ENCODE measurements around the gene ZDHHC18. TPM values are rescaled to one million over a fixed set of nuclear protein-coding genes. Genes with fewer than 3 reads are reported as not detected.
"Not testable (repeated sequence)": the region's sequence is repeated elsewhere in the genome, so short reads cannot be mapped to it uniquely, and the experiment has no call there.

ZDHHC18 gene
- total RNA-seq, 1 donor from 2014 or later: 27.0 TPM

DNA sequence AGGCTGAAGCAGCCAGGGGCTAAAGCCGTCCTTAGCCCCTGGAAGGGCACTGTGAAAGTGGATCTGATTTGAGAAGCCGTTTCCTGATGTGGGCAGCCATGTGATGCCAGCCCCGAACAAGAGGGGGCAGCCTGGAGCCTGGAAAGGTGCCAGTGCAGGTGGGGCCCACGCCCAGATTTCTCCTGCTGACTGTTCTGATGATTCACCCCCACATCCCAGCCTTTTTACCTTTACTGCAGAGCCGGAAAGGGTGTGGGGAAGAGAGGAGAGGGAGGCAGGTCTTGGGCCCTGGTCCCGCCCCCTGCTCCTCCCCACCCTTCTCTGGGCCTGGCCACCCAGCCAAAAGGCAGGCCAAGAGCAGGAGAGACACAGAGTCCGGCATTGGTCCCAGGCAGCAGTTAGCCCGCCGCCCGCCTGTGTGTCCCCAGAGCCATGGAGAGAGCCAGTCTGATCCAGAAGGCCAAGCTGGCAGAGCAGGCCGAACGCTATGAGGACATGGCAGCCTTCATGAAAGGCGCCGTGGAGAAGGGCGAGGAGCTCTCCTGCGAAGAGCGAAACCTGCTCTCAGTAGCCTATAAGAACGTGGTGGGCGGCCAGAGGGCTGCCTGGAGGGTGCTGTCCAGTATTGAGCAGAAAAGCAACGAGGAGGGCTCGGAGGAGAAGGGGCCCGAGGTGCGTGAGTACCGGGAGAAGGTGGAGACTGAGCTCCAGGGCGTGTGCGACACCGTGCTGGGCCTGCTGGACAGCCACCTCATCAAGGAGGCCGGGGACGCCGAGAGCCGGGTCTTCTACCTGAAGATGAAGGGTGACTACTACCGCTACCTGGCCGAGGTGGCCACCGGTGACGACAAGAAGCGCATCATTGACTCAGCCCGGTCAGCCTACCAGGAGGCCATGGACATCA, 36.5 kb downstream of the ZDHHC18 start, which contains the start of gene SFN:
Gene SFN (plus strand): TSS at position 369 of the 904 bp plus-strand sequence. CDS start 64 bp downstream, at position 433.
- Histone ChIP-seq H3K27me3 (ENCODE audit: control insufficient read depth, insufficient read depth, low read length) (no peaks in the 10 kb centered on the region), H3K4me3 (ENCODE audit: low read depth, low read length) (peak within 1 kb of the TSS; percentile 77), H3K36me3 (ENCODE audit: control insufficient read depth, insufficient read depth, low read length) (no peaks in the 10 kb centered on the region)
- peak; percentile 80 for DNase-seq (ENCODE audit: low read depth)
- TF ChIP-seq, protein P1, sequence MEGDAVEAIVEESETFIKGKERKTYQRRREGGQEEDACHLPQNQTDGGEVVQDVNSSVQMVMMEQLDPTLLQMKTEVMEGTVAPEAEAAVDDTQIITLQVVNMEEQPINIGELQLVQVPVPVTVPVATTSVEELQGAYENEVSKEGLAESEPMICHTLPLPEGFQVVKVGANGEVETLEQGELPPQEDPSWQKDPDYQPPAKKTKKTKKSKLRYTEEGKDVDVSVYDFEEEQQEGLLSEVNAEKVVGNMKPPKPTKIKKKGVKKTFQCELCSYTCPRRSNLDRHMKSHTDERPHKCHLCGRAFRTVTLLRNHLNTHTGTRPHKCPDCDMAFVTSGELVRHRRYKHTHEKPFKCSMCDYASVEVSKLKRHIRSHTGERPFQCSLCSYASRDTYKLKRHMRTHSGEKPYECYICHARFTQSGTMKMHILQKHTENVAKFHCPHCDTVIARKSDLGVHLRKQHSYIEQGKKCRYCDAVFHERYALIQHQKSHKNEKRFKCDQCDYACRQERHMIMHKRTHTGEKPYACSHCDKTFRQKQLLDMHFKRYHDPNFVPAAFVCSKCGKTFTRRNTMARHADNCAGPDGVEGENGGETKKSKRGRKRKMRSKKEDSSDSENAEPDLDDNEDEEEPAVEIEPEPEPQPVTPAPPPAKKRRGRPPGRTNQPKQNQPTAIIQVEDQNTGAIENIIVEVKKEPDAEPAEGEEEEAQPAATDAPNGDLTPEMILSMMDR (IDR thresholded peaks at IDR 0.05; ENCODE audit: insufficient read depth, low read length, poor library complexity, severe bottlenecking): peak; percentile 82

DNA sequence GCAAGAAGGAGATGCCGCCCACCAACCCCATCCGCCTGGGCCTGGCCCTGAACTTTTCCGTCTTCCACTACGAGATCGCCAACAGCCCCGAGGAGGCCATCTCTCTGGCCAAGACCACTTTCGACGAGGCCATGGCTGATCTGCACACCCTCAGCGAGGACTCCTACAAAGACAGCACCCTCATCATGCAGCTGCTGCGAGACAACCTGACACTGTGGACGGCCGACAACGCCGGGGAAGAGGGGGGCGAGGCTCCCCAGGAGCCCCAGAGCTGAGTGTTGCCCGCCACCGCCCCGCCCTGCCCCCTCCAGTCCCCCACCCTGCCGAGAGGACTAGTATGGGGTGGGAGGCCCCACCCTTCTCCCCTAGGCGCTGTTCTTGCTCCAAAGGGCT, 37.2 kb downstream of the ZDHHC18 start:
- H3K4me3 ChIP-seq (ENCODE audit: low read depth, low read length): peak overlapping the region; percentile 77
- TF ChIP-seq, protein P1 (IDR thresholded peaks at IDR 0.05; ENCODE audit: insufficient read depth, low read length, poor library complexity, severe bottlenecking): no peak

DNA sequence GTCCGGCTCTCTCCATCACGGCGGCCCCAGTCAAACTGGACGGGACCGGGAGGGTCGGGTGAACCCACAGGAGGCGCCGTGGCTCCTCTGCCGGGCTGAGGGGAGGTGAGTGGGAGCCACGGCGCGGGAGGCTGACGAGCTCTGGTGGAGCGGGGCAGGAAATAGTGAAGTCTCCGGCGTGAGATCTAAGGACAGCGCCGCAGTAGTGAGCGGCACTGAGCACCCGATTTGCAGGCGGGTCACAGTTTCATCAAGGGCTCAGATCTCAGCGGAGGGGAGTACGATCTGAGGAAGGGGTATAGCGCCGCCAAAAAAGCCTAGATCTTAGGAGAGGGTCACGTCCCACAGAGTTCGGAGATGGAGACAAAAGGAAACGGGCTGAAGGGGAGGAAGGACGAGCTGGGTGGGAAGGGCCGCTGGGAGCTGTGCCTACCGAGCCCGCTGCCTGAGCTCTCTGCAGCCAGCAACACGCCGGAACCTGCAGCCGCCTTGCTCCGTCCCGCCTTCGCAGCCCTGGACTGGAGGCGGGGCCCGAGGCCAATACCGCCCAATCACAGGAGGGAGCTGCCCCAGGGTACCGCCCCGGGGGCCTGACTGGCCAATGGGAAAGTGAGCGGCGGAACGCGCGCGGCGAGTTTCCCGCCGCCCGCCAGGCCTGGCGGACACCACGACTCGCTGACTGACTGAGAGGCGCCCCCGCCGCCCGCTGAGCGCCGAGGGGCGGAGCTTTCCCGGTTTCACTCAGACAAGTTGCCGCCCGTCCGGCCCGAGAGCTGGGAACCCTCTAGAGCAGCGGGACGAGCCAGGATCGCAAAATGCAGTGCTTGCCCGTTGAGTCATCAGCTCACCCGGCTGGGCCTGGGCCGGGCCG, 38.4 kb downstream of the ZDHHC18 start:
- Histone ChIP-seq H3K36me3 (ENCODE audit: control insufficient read depth, insufficient read depth, low read length) (no peaks in the 10 kb centered on the region), H3K27me3 (ENCODE audit: control insufficient read depth, insufficient read depth, low read length) (no peaks in the 10 kb centered on the region), H3K4me3 (ENCODE audit: low read depth, low read length) (peak overlapping the region; percentile 77)
- DNase-seq (ENCODE audit: low read depth): peak; percentile 90
- TF ChIP-seq, protein P1 (IDR thresholded peaks at IDR 0.05; ENCODE audit: insufficient read depth, low read length, poor library complexity, severe bottlenecking): no peak

More for the DNA sequence above, 37.2 kb downstream of the ZDHHC18 start:
- H3K27me3 ChIP-seq (ENCODE audit: control insufficient read depth, insufficient read depth, low read length): no peaks in the 10 kb centered on the region
- DNase-seq (ENCODE audit: low read depth): no peak
- H3K36me3 ChIP-seq (ENCODE audit: control insufficient read depth, insufficient read depth, low read length): no peaks in the 10 kb centered on the region

DNA sequence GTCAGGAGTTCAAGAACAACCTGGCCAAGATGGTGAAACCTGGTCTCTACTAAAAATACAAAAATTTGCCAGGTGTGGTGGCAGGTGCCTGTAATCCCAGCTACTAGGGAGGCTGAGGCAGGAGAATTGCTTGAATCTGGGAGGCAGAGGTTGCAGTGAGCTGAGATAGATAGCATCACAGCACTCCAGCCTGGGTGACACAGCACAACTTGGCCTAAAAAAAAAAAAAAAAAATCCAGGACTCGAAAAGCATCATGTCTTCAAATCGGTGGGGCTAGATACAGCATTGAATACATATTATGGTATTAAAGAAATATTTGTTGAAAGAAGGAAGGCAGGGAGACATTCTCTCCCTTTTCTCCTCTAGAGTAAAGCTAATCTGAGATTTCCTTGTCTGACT, 46.6 kb downstream of the ZDHHC18 start:
- not testable (repeated sequence) for H3K27me3 ChIP-seq (ENCODE audit: control insufficient read depth, insufficient read depth, low read length); H3K36me3 ChIP-seq (ENCODE audit: control insufficient read depth, insufficient read depth, low read length); DNase-seq (ENCODE audit: low read depth); H3K4me3 ChIP-seq (ENCODE audit: low read depth, low read length)

DNA sequence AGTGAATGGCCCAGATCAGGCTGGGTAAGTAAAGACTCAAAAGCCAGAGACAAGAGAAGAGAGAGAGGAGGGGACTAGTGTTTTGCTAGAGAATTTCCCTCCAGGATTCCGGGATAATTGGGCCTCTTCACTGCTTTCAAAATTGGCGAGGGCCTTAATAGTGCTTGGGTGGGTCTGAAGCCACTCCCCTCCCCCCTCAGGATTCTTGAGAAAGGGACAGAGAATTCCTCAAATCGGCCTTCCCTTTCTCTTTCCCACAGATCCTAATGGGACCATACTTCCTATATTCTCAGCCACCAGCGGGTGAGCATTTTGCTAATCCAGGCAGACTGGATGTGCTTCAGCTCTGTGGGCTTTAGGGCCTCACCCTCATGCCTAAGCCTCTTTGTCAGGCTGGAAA, 48.4 kb downstream of the ZDHHC18 start:
- DNase-seq (ENCODE audit: low read depth): no peak
- no peaks in the 10 kb centered on the region for H3K27me3 ChIP-seq (ENCODE audit: control insufficient read depth, insufficient read depth, low read length)
- TF ChIP-seq, protein P1 (IDR thresholded peaks at IDR 0.05; ENCODE audit: insufficient read depth, low read length, poor library complexity, severe bottlenecking): no peak
- peaks cover 3% of the 10 kb centered on the region for H3K36me3 ChIP-seq (ENCODE audit: control insufficient read depth, insufficient read depth, low read length)
- H3K4me3 ChIP-seq (ENCODE audit: low read depth, low read length): no peak overlapping the region

DNA sequence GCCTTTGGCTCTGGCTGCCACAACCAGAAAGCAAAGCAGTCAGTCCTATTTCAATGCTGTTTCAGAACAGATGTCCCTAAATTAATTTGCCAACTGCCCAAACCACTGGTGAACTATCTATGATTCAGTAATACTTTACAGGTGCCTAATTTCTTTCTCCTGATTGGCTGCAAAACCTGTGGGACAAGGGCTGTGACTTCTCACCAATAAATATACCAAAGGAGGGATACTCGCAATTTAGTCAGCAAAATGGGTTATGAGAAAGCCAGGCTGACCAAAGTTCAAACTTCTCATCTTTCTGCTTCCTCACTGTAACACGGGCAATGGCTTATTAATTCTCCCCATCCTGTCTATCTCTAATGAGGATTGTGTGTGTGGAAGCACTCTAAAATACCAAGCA, 50.8 kb downstream of the ZDHHC18 start:
- TF ChIP-seq, protein P1 (IDR thresholded peaks at IDR 0.05; ENCODE audit: insufficient read depth, low read length, poor library complexity, severe bottlenecking): no peak
- Histone ChIP-seq H3K36me3 (ENCODE audit: control insufficient read depth, insufficient read depth, low read length) (peaks cover 5% of the 10 kb centered on the region), H3K4me3 (ENCODE audit: low read depth, low read length) (no peak overlapping the region), H3K27me3 (ENCODE audit: control insufficient read depth, insufficient read depth, low read length) (no peaks in the 10 kb centered on the region)
- no peak for DNase-seq (ENCODE audit: low read depth)

Measured in kidney epithelial cell (primary cell).